Measurements from ENCODE around the gene BMPR1A.

DNA sequence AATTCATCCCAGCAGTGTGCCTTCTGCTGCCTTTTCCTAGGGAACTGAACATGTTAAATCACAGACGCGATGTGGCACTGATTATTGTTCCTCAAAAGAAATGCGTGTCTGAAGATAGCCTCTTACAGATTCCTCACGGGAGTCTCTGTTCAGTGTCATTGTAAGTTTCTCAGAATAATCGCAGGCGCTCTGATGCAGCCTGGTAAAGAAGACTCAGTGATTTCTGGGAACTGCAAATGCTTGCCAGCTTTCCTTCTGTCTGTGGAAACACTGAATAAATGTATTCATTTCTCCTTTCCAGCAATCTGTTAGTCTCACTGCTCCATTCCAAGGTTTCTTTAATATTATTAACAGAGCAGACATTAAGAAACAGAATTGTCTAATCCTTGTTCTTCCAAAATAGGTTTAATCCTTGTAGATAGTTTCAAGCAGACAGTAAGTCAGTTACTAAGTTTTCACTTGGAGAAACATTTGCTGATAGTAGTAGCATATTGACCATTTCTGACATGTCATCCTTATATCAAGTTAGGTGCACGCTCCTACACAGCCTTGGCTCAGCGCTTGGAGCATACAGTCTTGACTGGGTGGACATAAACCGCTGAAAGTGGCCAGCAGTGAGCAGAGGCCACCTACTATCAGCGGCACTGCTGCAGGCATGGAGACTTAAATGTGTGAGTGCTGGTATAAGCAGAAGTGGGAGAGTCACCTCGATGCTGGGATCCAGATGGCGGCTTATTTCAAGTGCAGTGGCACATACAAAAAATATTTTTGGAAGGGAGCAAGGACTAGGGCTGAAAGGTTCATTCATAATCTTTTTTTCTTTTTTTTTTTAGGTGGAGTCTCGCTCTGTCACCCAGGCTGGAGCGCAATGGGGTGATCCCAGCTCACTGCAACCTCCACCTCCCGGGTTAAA, 173.3 kb downstream of the BMPR1A start:
- TF ChIP-seq, protein P1, sequence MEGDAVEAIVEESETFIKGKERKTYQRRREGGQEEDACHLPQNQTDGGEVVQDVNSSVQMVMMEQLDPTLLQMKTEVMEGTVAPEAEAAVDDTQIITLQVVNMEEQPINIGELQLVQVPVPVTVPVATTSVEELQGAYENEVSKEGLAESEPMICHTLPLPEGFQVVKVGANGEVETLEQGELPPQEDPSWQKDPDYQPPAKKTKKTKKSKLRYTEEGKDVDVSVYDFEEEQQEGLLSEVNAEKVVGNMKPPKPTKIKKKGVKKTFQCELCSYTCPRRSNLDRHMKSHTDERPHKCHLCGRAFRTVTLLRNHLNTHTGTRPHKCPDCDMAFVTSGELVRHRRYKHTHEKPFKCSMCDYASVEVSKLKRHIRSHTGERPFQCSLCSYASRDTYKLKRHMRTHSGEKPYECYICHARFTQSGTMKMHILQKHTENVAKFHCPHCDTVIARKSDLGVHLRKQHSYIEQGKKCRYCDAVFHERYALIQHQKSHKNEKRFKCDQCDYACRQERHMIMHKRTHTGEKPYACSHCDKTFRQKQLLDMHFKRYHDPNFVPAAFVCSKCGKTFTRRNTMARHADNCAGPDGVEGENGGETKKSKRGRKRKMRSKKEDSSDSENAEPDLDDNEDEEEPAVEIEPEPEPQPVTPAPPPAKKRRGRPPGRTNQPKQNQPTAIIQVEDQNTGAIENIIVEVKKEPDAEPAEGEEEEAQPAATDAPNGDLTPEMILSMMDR (IDR thresholded peaks at IDR 0.05), result no peak
- no peak for TF ChIP-seq ZFX (IDR thresholded peaks at IDR 0.05; ENCODE audit: borderline replicate concordance)
